Ectodermal cell (in vitro differentiated cells): ENCODE results near the gene TNFSF11.

Experiments used
- H3K27ac ChIP-seq: 2 replicates; pipeline ENCODE4 v1.7.0; 2013; ENCODE audit warnings: mild to moderate bottlenecking, low read depth, low read length; ENCODE audit not compliant: insufficient read depth, poor library complexity, severe bottlenecking
- H3K27me3 ChIP-seq: 2 replicates; pipeline ENCODE4 v1.7.0; 2013; ENCODE audit warnings: mild to moderate bottlenecking, low read length; ENCODE audit not compliant: insufficient read depth, control insufficient read depth, poor library complexity, severe bottlenecking
- H3K36me3 ChIP-seq: one replicate; pipeline ENCODE4 v1.7.0; 2013; ENCODE audit warnings: low read length; ENCODE audit not compliant: control insufficient read depth, insufficient read depth
- H3K4me1 ChIP-seq: one replicate; pipeline ENCODE4 v1.7.0; 2013; ENCODE audit warnings: low read length; ENCODE audit not compliant: control insufficient read depth, insufficient read depth
- H3K4me3 ChIP-seq: 2 replicates; pipeline ENCODE4 v1.7.0; 2013; ENCODE audit warnings: low read depth, low read length, control low read depth; ENCODE audit not compliant: insufficient read depth
- H3K9me3 ChIP-seq: 2 replicates; pipeline ENCODE4 v1.7.0; 2013; ENCODE audit warnings: mild to moderate bottlenecking, low read length, moderate library complexity; ENCODE audit not compliant: control insufficient read depth
- WGBS, 2 experiments: methylation state at CpG; one replicate each; pipeline ENCODE4 v1.1.7; 2013; ENCODE audit warnings: missing lambda C conversion rate in 2 of 2; 5-methylcytosine and 5-hydroxymethylcytosine counted together

The TNFSF11 gene

GRCh38 chr13:42580644-42581043, 6.7 kb downstream of the TNFSF11 start:
- no peak overlapping the region for H3K4me3 ChIP-seq
- no peaks in the 10 kb centered on the region for H3K4me1 ChIP-seq
- no peaks in the 10 kb centered on the region for H3K36me3 ChIP-seq
- peaks cover 10% of the 10 kb centered on the region for H3K27me3 ChIP-seq
- no peaks in the 10 kb centered on the region for H3K9me3 ChIP-seq
- no peak overlapping the region for H3K27ac ChIP-seq
- 82 to 83% methylated on average over 6 of the region's 6 CpGs for WGBS, 2 experiments

GRCh38 chr13:42581427-42581826, 7.5 kb downstream of the TNFSF11 start:
- Histone ChIP-seq H3K27ac (no peak overlapping the region), H3K4me1 (no peaks in the 10 kb centered on the region), H3K9me3 (no peaks in the 10 kb centered on the region), H3K4me3 (no peak overlapping the region), H3K36me3 (no peaks in the 10 kb centered on the region), H3K27me3 (peaks cover 4% of the 10 kb centered on the region)
- 82 to 84% methylated on average over 3 to 4 of the region's 4 CpGs for WGBS, 2 experiments

- Histone ChIP-seq H3K9me3 (no peaks in the 10 kb centered on the region), H3K27me3 (no peaks in the 10 kb centered on the region), H3K4me3 (no peak overlapping the region), H3K36me3 (no peaks in the 10 kb centered on the region), H3K4me1 (peaks cover 7% of the 10 kb centered on the region), H3K27ac (no peak overlapping the region)
- WGBS, 2 experiments = 90 to 97% methylated on average over 3 to 4 of the region's 4 CpGs
Measured at GRCh38 chr13:42591602-42592001, 17.6 kb downstream of the TNFSF11 start.

- no peaks in the 10 kb centered on the region for H3K36me3 ChIP-seq
- H3K4me3 ChIP-seq = no peak overlapping the region
- H3K9me3 ChIP-seq = no peaks in the 10 kb centered on the region
- H3K4me1 ChIP-seq = peaks cover 7% of the 10 kb centered on the region
- H3K27ac ChIP-seq = no peak overlapping the region
- no peaks in the 10 kb centered on the region for H3K27me3 ChIP-seq
- 33 to 35% methylated on average over 7 to 8 of the region's 8 CpGs for WGBS, 2 experiments
Measured at GRCh38 chr13:42592915-42593900, 19.3 kb downstream of the TNFSF11 start.

- no peaks in the 10 kb centered on the region for H3K9me3 ChIP-seq
- no peaks in the 10 kb centered on the region for H3K36me3 ChIP-seq
- peaks cover 7% of the 10 kb centered on the region for H3K4me1 ChIP-seq
- H3K4me3 ChIP-seq = no peak overlapping the region
- H3K27ac ChIP-seq = no peak overlapping the region
- no peaks in the 10 kb centered on the region for H3K27me3 ChIP-seq
- 2 to 23% methylated on average over 5 to 7 of the region's 7 CpGs for WGBS, 2 experiments
Measured at GRCh38 chr13:42594481-42595252, 20.7 kb downstream of the TNFSF11 start.

GRCh38 chr13:42595253-42595571, 21.3 kb downstream of the TNFSF11 start:
- H3K4me3 ChIP-seq = no peak overlapping the region
- H3K27ac ChIP-seq = no peak overlapping the region
- no peaks in the 10 kb centered on the region for H3K9me3 ChIP-seq
- 70 to 73% methylated on average over 4 of the region's 4 CpGs for WGBS, 2 experiments
- no peaks in the 10 kb centered on the region for H3K36me3 ChIP-seq
- peaks cover 7% of the 10 kb centered on the region for H3K4me1 ChIP-seq
- H3K27me3 ChIP-seq = no peaks in the 10 kb centered on the region

- Histone ChIP-seq H3K27me3 (no peaks in the 10 kb centered on the region), H3K36me3 (no peaks in the 10 kb centered on the region), H3K27ac (no peak overlapping the region), H3K9me3 (no peaks in the 10 kb centered on the region), H3K4me1 (peaks cover 7% of the 10 kb centered on the region), H3K4me3 (no peak overlapping the region)
- WGBS, 2 experiments = 78 to 81% methylated on average over 4 of the region's 4 CpGs
Measured at GRCh38 chr13:42597505-42597904, 23.6 kb downstream of the TNFSF11 start.

- no peak overlapping the region for H3K27ac ChIP-seq
- H3K4me3 ChIP-seq = no peak overlapping the region
- WGBS, 2 experiments = 91% methylated on average over 1 of the region's 1 CpG
- H3K36me3 ChIP-seq = no peaks in the 10 kb centered on the region
- H3K9me3 ChIP-seq = no peaks in the 10 kb centered on the region
- no peaks in the 10 kb centered on the region for H3K27me3 ChIP-seq
- no peaks in the 10 kb centered on the region for H3K4me1 ChIP-seq
Measured at GRCh38 chr13:42600943-42601342, 27.0 kb downstream of the TNFSF11 start.

- H3K27ac ChIP-seq = no peak overlapping the region
- no peaks in the 10 kb centered on the region for H3K9me3 ChIP-seq
- no peaks in the 10 kb centered on the region for H3K36me3 ChIP-seq
- H3K27me3 ChIP-seq = no peaks in the 10 kb centered on the region
- H3K4me3 ChIP-seq = no peak overlapping the region
- H3K4me1 ChIP-seq = no peaks in the 10 kb centered on the region
- 93 to 100% methylated on average over 1 of the region's 1 CpG for WGBS, 2 experiments
Measured at GRCh38 chr13:42602906-42603305, 29.0 kb downstream of the TNFSF11 start.

GRCh38 chr13:42603571-42603970, 29.6 kb downstream of the TNFSF11 start:
- Histone ChIP-seq H3K27ac (no peak overlapping the region), H3K9me3 (no peaks in the 10 kb centered on the region), H3K4me1 (no peaks in the 10 kb centered on the region), H3K36me3 (no peaks in the 10 kb centered on the region), H3K4me3 (no peak overlapping the region), H3K27me3 (no peaks in the 10 kb centered on the region)
- 96 to 98% methylated on average over 2 of the region's 2 CpGs for WGBS, 2 experiments
